K562 (cell line): ENCODE data around the gene HLCS. TPM values are rescaled to one million over a fixed set of nuclear protein-coding genes. Genes with fewer than 3 reads are reported as not detected.

Experiments
- ATAC-seq: fragments of 200-7000 bp; cut with Tn5 transposase; 3 replicates; pipeline ENCODE4 v1.9.1; 2020; ENCODE audit warnings: moderate library complexity
- BruUV-seq: library from RNA; stranded (reverse); fragments of 400-500 nt; replicated peaks from 2 replicates; lab custom pipeline; 2021; lab: Mats Ljungman, UMichigan
- CTCF ChIA-PET: fragments of 300-600 bp; formaldehyde crosslinking; extraction: SDS; loops from one replicate; lab custom pipeline; 2021; ENCODE audit warnings: low intra/inter-chr PET ratio; lab: Yijun Ruan, JAX
- POLR2A ChIA-PET: fragments of 300-600, 350-650 bp; sonication (Branson Sonifier 250); formaldehyde crosslinking; extraction: SDS; loops from one replicate; lab custom pipeline; 2021; ENCODE audit warnings: antibody characterized with exemption, inconsistent platforms; lab: Yijun Ruan, JAX
- DNase-seq, 4 experiments: peaks; one replicate each; pipeline versions ENCODE4 v3.0.0 to v3.0.0-alpha.2; 2011 to 2018; ENCODE audit warnings: low spot score in 3 of 4, mixed read lengths in 3 of 4; ENCODE audit errors: extremely low read depth in 1 of 4
- FAIRE-seq: peaks from 2 replicates; lab custom pipeline; 2011; peaks lifted over from hg19 to GRCh38; lab: Jason Lieb, UNC
- H2AFZ ChIP-seq: 2 replicates; pipeline ENCODE4 v1.6.0; 2011; ENCODE audit warnings: low read depth, low read length, control low read depth, inconsistent platforms
- H3K27ac ChIP-seq: fragments of 200-600 bp; 3 replicates; pipeline ENCODE4 v1.8.0; 2011; ENCODE audit warnings: low read depth, mild to moderate bottlenecking, control low read depth, inconsistent platforms, low read length, moderate library complexity, mixed read lengths; ENCODE audit errors: extremely low read depth
- H3K27me3 ChIP-seq, 2 experiments: fragments of 300-600 bp in 1 of 2; 2 replicates in 1 of 2; 3 replicates in 1 of 2; pipeline versions ENCODE4 v1.6.0 to v1.8.0; 2011; ENCODE audit warnings: inconsistent platforms in 2 of 2, low read length in 2 of 2, mild to moderate bottlenecking in 1 of 2, mixed read lengths in 1 of 2, moderate library complexity in 1 of 2; ENCODE audit not compliant: control insufficient read depth in 2 of 2, insufficient read depth in 2 of 2
- H3K36me3 ChIP-seq: fragments of 300-600 bp; 3 replicates; pipeline ENCODE4 v1.8.0; 2011; ENCODE audit warnings: mild to moderate bottlenecking, low read length, inconsistent platforms; ENCODE audit not compliant: control insufficient read depth, insufficient read depth
- H3K4me1 ChIP-seq, 2 experiments: fragments of 200-600 bp in 1 of 2; replicated peaks in 1 of 2; 2 replicates in 1 of 2; 3 replicates in 1 of 2; pipeline versions ENCODE4 v1.5.1 to v1.8.0; 2011; ENCODE audit warnings: inconsistent platforms in 2 of 2, low read length in 2 of 2, mild to moderate bottlenecking in 1 of 2, mixed read lengths in 1 of 2, moderate library complexity in 1 of 2; ENCODE audit not compliant: control insufficient read depth in 2 of 2, insufficient read depth in 2 of 2
- H3K4me2 ChIP-seq: 2 replicates; pipeline ENCODE4 v1.6.1; 2011; ENCODE audit warnings: low read length, control low read depth, inconsistent platforms, mixed read lengths; ENCODE audit not compliant: insufficient read depth
- H3K4me3 ChIP-seq: fragments of 200-600 bp; sonication (generic), shearing (Covaris generic); 2 replicates; pipeline ENCODE4 v1.5.1; 2016; ENCODE audit warnings: control low read depth, inconsistent platforms
- H3K79me2 ChIP-seq: fragments of 200-600 bp; 3 replicates; pipeline ENCODE4 v1.8.0; 2011; ENCODE audit warnings: low read length, inconsistent platforms; ENCODE audit not compliant: control insufficient read depth, insufficient read depth
- H3K9ac ChIP-seq, 2 experiments: 2 replicates each; pipeline versions ENCODE4 v1.6.0 to v1.6.1; 2011; ENCODE audit warnings: low read depth in 2 of 2, low read length in 2 of 2, control low read depth in 1 of 2, inconsistent platforms in 1 of 2, mild to moderate bottlenecking in 1 of 2, mixed read lengths in 1 of 2; ENCODE audit not compliant: insufficient read depth in 1 of 2
- H3K9me1 ChIP-seq: one replicate; pipeline ENCODE4 v1.6.0; 2011; ENCODE audit warnings: inconsistent platforms, mild to moderate bottlenecking, low read length, moderate library complexity; ENCODE audit not compliant: control insufficient read depth, insufficient read depth
- H3K9me3 ChIP-seq: replicated peaks from 2 replicates; pipeline ENCODE4 v1.5.1; 2011; ENCODE audit warnings: low read depth, low read length, inconsistent platforms; ENCODE audit not compliant: control insufficient read depth, insufficient read depth
- H4K20me1 ChIP-seq: replicated peaks from 2 replicates; pipeline ENCODE4 v1.6.1; 2011; ENCODE audit warnings: low read length, inconsistent platforms, mixed read lengths; ENCODE audit not compliant: control insufficient read depth, insufficient read depth
- DLX4 ChIP-seq: fragments of 250-450 bp; sonication (Bioruptor Pico); IDR thresholded peaks from 2 replicates; pipeline ENCODE4 v1.6.1; 2021; ENCODE audit warnings: mild to moderate bottlenecking
- HDGF ChIP-seq: fragments of 450-650 bp; IDR thresholded peaks from 2 replicates; pipeline ENCODE4 v1.6.1; 2016
- HOXB6 ChIP-seq: fragments of 250-450 bp; sonication (Bioruptor Pico); IDR thresholded peaks from 2 replicates; pipeline ENCODE4 v1.5.1; 2022; ENCODE audit warnings: mild to moderate bottlenecking, borderline replicate concordance
- JUNB ChIP-seq: fragments of 450-650 bp; formaldehyde crosslinking; conservative IDR thresholded peaks from 2 replicates; pipeline ENCODE4 v1.4.0; 2020; ENCODE audit warnings: mild to moderate bottlenecking
- NFE2L1 ChIP-seq: fragments of 450-650 bp; IDR thresholded peaks from 2 replicates; pipeline ENCODE4 v1.6.1; 2016; ENCODE audit warnings: missing genetic modification characterization, low read depth, mild to moderate bottlenecking, missing compliant biosample characterization, moderate library complexity, borderline replicate concordance
- NFIC ChIP-seq: fragments of 450-650 bp; IDR thresholded peaks from 2 replicates; pipeline ENCODE4 v1.6.1; 2017; ENCODE audit warnings: mild to moderate bottlenecking, inconsistent platforms
- POLR2B ChIP-seq: fragments of 450-650 bp; IDR thresholded peaks from 2 replicates; pipeline ENCODE4 v1.6.1; 2018; ENCODE audit warnings: low read depth; ENCODE audit not compliant: partially characterized antibody
- POU5F1 ChIP-seq: fragments of 150-350 bp; IDR thresholded peaks from 2 replicates; pipeline ENCODE4 v1.6.1; 2014; ENCODE audit warnings: borderline replicate concordance, low read length, low read depth, mild to moderate bottlenecking; ENCODE audit not compliant: partially characterized antibody
- PURB ChIP-seq: sonication (generic); formaldehyde crosslinking; IDR thresholded peaks from 2 replicates; pipeline ENCODE4 v1.9.0; 2021; ENCODE audit warnings: low read depth, mild to moderate bottlenecking, missing genetic modification reagents
- TOE1 ChIP-seq, 2 experiments: fragments of 450-650 bp in 1 of 2; sonication (generic) in 1 of 2; formaldehyde crosslinking in 1 of 2; IDR thresholded peaks; 2 replicates each; pipeline versions ENCODE4 v1.7.1 to v1.8.0; 2016 to 2022; ENCODE audit warnings: borderline replicate concordance in 2 of 2, mild to moderate bottlenecking in 2 of 2, antibody characterized with exemption in 1 of 2, inconsistent platforms in 1 of 2, low read depth in 1 of 2, missing genetic modification reagents in 1 of 2, moderate library complexity in 1 of 2
- ZNF23 ChIP-seq: fragments of 250-450 bp; sonication (Bioruptor Pico); IDR thresholded peaks from 2 replicates; pipeline ENCODE4 v1.4.0; 2020; ENCODE audit warnings: mild to moderate bottlenecking
- ZNF232 ChIP-seq: sonication (generic); formaldehyde crosslinking; IDR thresholded peaks from 2 replicates; pipeline ENCODE4 v1.8.0; 2022; ENCODE audit warnings: mild to moderate bottlenecking, missing genetic modification reagents
- WGBS: fragments of 100-300 bp; shearing (Covaris generic); methylation state at CpG from one replicate; pipeline ENCODE4 v1.1.6; 2016; ENCODE audit warnings: low coverage, mixed read lengths; ENCODE audit not compliant: insufficient coverage; ENCODE audit errors: missing lambda C conversion rate; 5-methylcytosine and 5-hydroxymethylcytosine counted together
- in situ Hi-C: fragments of 300-500 bp; cut with MboI; formaldehyde crosslinking; loops from 4 replicates; pipeline ENCODE4 v1.15.0; 2018; ENCODE audit warnings: inconsistent platforms, mixed read lengths
- intact Hi-C: fragments of 100-400 bp; cut with micrococcal nuclease; formaldehyde crosslinking; loops from 2 replicates; pipeline ENCODE4 v1.14.2; 2022
- polyA plus RNA-seq, 8 experiments: library from polyadenylated mRNA; depleted of rRNA in 4 of 8; stranded (reverse) in 5 of 8; unstranded in 3 of 8; fragments of >200 nt; fragmentation: Nextera tagmentation in 2 of 8; fragmentation: Illumina TruSeq in 1 of 8; extraction: Ambion mirVana in 2 of 8; extraction: Trizol in 1 of 8; gene quantifications; 2 replicates each; pipeline versions ENCODE4 v1.2.1 to v1.2.3, GENCODE V29; 2011 to 2014; ENCODE audit warnings: inconsistent platforms in 1 of 8, missing spikeins in 1 of 8
- total RNA-seq, 7 experiments: library from RNA; depleted of rRNA in 6 of 7; stranded (reverse); fragments of >200 nt in 6 of 7; fragmentation: Illumina TruSeq in 2 of 7; extraction: Trizol in 2 of 7; gene quantifications; 2 replicates each; pipeline versions ENCODE4 v1.2.1 to v1.2.3, GENCODE V29; 2011 to 2021; ENCODE audit warnings: low replicate concordance in 1 of 7
- TF ChIP-seq, protein P1 (sequence below): fragments of 450-650 bp; IDR thresholded peaks from 2 replicates; pipeline ENCODE4 v1.6.1; 2017; ENCODE audit warnings: antibody characterized with exemption, mild to moderate bottlenecking
- TF ChIP-seq, protein P2 (sequence below), 2 experiments: IDR thresholded peaks; 2 replicates each; pipeline ENCODE4 v1.6.1; 2012; ENCODE audit warnings: improper control_type of control experiment in 2 of 2, low read depth in 2 of 2, low read length in 2 of 2, borderline replicate concordance in 1 of 2

The HLCS gene
- total and polyA plus RNA-seq, 9 of the 15 experiments (the other 6 are each of a cell fraction or from before 2014, with no cell fraction given): 3.0 to 21.5 (median 17.1) TPM

DNA sequence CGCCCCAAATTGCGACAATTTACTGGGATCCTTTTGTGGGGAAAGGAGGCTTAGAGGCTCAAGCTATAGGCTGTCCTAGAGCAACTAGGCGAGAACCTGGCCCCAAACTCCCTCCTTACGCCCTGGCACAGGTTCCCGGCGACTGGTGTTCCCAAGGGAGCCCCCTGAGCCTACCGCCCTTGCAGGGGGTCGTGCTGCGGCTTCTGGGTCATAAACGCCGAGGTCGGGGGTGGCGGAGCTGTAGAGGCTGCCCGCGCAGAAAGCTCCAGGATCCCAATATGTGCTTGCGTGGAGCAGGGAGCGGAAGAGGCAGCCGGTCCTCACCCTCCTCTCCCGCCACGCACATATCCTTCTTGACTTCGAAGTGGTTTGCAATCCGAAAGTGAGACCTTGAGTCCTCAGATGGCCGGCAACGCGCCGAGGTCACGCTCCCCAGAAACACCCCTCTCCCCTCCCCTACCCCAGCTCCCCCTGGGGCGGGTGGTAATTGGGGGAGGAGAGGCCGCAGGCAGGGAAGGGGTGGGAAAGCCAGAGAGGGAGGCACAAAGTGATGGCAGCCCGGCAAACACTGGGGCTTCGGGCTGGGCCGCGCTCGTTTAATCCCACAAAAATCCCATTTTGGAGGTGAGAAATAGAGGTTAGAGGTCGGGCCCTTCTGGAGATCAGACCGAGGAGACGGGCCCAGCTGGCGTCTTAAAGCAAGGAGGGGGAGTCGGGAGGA is 261.4 kb downstream of the HLCS start:
- in situ Hi-C loops: no loop called here
- Histone ChIP-seq H3K27me3 (peaks cover 92 to 98% of the 10 kb centered on the region in 2 experiments), H3K4me1 (peaks cover 0 to 35% of the 10 kb centered on the region in 2 experiments; a peak in 2 of 5 replicates), H4K20me1 (peaks cover 7% of the 10 kb centered on the region), H3K9me1 (no peaks in the 10 kb centered on the region), H3K36me3 (no peaks in the 10 kb centered on the region), H3K9me3 (no peaks in the 10 kb centered on the region), H3K4me2 (no peak overlapping the region), H3K4me3 (no peak overlapping the region), H3K79me2 (no peaks in the 10 kb centered on the region), H3K27ac (no peak overlapping the region), H3K9ac (no peak overlapping the region), H2AFZ (no peak overlapping the region)
- FAIRE-seq: no peak
- ChIA-PET POLR2A (no interaction called here), CTCF (no interaction called here)
- intact Hi-C loops: no loop called here
- ATAC-seq: no peak
- no peak for DNase-seq
- no TSS peak for BruUV-seq
- 13% methylated on average over 37 of the region's 39 CpGs for WGBS
- TF ChIP-seq HOXB6 (CRISPR knock-in tag) (no peak), NFIC (no peak), PURB (CRISPR knock-in tag) (no peak), POU5F1 (no peak), ZNF232 (no peak), DLX4 (CRISPR knock-in tag) (no peak), TOE1 (IDR thresholded peaks at IDR 0.05; ENCODE audit: borderline replicate concordance) (no peak), TOE1 (CRISPR knock-in tag; IDR thresholded peaks at IDR 0.05; ENCODE audit: borderline replicate concordance, low read depth) (no peak), ZNF23 (CRISPR knock-in tag) (no peak), HDGF (no peak), POLR2B (no peak), JUNB (CRISPR knock-in tag) (no peak), NFE2L1 (no peak)
- TF ChIP-seq, protein P1, sequence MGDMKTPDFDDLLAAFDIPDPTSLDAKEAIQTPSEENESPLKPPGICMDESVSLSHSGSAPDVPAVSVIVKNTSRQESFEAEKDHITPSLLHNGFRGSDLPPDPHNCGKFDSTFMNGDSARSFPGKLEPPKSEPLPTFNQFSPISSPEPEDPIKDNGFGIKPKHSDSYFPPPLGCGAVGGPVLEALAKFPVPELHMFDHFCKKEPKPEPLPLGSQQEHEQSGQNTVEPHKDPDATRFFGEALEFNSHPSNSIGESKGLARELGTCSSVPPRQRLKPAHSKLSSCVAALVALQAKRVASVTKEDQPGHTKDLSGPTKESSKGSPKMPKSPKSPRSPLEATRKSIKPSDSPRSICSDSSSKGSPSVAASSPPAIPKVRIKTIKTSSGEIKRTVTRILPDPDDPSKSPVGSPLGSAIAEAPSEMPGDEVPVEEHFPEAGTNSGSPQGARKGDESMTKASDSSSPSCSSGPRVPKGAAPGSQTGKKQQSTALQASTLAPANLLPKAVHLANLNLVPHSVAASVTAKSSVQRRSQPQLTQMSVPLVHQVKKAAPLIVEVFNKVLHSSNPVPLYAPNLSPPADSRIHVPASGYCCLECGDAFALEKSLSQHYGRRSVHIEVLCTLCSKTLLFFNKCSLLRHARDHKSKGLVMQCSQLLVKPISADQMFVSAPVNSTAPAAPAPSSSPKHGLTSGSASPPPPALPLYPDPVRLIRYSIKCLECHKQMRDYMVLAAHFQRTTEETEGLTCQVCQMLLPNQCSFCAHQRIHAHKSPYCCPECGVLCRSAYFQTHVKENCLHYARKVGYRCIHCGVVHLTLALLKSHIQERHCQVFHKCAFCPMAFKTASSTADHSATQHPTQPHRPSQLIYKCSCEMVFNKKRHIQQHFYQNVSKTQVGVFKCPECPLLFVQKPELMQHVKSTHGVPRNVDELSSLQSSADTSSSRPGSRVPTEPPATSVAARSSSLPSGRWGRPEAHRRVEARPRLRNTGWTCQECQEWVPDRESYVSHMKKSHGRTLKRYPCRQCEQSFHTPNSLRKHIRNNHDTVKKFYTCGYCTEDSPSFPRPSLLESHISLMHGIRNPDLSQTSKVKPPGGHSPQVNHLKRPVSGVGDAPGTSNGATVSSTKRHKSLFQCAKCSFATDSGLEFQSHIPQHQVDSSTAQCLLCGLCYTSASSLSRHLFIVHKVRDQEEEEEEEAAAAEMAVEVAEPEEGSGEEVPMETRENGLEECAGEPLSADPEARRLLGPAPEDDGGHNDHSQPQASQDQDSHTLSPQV: no peak
- TF ChIP-seq, protein P2, sequence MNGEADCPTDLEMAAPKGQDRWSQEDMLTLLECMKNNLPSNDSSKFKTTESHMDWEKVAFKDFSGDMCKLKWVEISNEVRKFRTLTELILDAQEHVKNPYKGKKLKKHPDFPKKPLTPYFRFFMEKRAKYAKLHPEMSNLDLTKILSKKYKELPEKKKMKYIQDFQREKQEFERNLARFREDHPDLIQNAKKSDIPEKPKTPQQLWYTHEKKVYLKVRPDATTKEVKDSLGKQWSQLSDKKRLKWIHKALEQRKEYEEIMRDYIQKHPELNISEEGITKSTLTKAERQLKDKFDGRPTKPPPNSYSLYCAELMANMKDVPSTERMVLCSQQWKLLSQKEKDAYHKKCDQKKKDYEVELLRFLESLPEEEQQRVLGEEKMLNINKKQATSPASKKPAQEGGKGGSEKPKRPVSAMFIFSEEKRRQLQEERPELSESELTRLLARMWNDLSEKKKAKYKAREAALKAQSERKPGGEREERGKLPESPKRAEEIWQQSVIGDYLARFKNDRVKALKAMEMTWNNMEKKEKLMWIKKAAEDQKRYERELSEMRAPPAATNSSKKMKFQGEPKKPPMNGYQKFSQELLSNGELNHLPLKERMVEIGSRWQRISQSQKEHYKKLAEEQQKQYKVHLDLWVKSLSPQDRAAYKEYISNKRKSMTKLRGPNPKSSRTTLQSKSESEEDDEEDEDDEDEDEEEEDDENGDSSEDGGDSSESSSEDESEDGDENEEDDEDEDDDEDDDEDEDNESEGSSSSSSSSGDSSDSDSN (IDR thresholded peaks at IDR 0.05; ENCODE audit: borderline replicate concordance in 1 of 2, low read depth in 2 of 2, low read length in 2 of 2): no peak
